Stimulated activated CD8-positive, alpha-beta memory T cell treated with anti-CD3 and anti-CD28 coated beads, Interleukin-4, amount 100 ng/mL, for 48 hours (primary cell): Measurements from ENCODE around the gene TACO1.

Source experiments
- DNase-seq: peaks from one replicate; pipeline ENCODE4 v3.0.0-alpha.2; 2020

The TACO1 gene

GRCh38 chr17:63600569-63601438, at the start of gene TACO1:
Gene TACO1, plus strand, starts transcription at chr17:63600895. Its CDS starts 189 bp downstream, at chr17:63601084.
- DNase-seq: peak; percentile 91

- no peak for DNase-seq
Observed at GRCh38 chr17:63552211-63552610, 48.5 kb upstream of the TACO1 start.

GRCh38 chr17:63555500-63556156, 45.1 kb upstream of the TACO1 start:
- DNase-seq: no peak

DNA sequence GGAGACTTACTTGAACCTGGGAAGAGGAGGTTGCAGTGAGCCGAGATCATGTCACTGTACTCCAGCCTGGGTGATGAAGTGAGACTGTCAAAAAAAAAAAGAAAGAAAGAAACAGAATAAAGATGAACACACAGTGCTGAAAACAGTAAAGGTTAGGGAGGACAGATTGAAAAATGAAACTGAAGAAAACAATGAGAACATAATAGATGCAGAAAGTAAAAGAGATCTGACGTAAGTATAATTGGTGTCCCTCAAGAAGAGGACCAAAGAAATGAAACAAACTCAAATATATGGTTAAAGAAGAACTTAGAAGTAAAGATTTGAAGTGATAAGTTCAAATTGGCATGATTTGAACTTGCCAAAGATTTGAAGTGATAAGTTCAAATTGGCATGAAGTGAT, 43.3 kb upstream of the TACO1 start:
- no peak for DNase-seq

GRCh38 chr17:63558441-63558840, 42.3 kb upstream of the TACO1 start:
- DNase-seq: no peak

DNA sequence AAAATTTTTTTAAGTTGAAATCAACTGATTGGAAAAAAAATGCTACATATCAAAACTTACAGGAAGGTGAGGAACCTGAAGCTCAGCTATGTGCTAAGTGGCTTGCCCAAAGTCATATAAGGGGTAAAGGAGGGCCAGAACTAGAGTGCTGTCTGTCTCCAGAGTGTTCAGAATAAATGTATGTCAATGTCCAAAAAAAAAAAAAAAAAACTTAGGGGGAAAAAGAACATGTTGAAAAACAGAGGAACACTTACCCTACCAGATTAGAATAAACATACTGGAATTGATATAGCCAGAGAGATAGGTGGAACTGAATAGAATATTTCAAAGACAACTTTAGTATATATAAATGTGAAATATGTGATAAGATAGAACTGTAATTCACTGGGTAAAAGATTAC, 38.9 kb upstream of the TACO1 start:
- no peak for DNase-seq

DNA sequence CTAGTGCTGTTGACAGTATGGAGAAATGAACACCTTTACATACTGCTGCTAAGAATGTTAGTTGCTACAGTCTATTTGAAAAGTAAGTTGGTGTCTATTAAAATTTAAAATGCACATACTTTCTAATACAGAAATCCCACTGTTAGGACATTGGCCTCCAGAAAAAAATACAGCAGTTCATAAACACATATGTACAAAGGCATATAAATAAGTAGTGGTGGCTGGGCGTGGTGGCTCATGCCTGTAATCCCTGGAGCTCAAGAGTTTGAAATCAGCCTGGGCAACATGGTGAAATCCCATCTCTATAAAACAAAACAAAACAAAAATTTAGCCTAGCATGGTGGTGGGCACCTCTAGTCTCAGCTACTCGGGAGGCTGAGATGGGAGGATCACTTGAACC, 37.4 kb upstream of the TACO1 start:
- no peak for DNase-seq

DNA sequence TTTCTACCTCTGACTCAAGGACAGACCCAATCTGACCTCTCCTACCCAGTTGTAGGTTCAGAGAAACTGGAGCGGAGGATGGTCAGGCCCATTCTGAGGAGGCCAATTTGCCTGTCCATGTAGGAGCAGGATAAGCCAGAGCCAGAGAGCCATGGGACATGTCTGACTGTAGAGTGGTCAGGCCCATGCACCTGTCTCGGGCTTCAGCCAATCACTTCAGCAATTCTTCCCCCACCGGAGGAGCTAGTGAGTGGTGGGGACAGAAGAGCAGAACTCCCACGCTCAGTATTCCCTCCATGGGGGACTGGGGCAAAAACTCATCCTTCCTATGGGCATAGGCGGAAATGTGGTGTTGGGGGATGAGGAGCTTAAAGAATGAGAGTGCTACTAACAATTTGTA, 36.1 kb upstream of the TACO1 start:
- no peak for DNase-seq

DNA sequence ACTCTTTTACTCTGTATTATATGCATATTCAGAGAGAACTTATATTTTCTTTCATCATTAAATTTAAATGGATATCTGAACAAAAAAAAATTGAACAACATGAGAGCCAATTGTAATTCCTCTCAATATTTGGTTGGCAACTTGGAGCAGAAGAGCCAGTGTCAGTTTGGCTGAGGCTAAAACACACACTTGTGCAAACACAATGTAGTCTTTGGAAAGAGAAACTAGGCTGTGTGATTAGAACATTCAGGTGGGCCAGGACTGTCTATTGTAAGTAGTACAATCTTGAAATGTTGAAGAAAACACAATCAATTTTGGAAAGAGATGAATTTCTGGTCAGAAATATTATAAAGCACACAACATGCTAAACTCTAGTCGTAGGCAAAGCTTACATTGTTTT, 33.5 kb upstream of the TACO1 start:
- no peak for DNase-seq

GRCh38 chr17:63568563-63568962, 32.1 kb upstream of the TACO1 start:
- DNase-seq: no peak

DNA sequence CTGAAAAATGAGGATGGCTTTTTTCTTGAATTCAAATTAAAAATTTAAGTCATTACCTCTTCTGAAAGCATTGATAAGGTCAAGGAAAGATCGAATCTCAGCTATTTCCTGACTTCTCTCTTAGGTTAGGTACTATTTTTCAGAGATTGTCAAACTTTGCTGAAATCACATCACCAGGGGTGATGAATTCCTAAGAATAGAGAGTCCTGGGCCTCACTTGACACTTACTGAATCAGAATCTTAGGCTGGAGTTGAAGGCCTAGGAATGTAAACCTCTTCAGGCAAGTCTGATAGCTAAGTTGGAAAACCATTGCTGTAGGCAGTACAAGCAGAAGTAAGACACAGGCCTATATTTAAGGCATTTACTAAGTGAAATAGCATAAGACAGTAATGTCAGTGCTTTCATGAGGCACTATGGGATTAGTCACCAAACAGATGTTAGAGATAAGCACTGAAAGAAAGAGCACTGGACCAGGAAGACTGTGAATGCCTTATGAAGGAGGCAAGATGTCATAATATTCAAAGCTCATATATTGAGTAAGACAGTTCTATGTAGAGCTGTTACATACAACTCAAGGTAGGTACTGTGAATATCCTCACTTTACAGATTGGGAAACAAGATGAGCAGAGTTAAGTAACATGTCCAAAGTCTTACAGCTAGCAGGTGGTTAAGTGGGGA, 28.9 kb upstream of the TACO1 start:
- no peak for DNase-seq

DNA sequence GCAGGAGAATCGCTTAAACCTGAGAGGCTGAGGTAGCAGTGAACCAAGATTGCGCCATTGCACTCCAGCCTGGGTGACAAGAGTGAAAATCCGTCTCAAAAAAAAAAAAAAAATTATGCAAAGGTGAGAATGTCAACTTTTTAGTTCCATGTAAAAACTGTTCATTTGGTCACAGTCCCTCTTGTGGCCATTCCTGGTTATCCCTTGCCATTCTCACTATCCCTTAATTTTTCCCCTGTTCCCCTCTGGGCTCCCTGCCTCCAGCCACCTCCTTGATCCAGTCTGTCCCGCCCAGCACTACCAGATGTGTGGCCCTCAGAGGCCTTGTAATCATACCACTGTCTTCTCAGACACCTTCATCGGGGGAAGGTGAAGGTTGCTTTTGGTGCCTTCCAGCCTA, 27.1 kb upstream of the TACO1 start:
- DNase-seq: no peak

- no peak for DNase-seq
Observed at GRCh38 chr17:63578027-63578768, 22.5 kb upstream of the TACO1 start.

DNA sequence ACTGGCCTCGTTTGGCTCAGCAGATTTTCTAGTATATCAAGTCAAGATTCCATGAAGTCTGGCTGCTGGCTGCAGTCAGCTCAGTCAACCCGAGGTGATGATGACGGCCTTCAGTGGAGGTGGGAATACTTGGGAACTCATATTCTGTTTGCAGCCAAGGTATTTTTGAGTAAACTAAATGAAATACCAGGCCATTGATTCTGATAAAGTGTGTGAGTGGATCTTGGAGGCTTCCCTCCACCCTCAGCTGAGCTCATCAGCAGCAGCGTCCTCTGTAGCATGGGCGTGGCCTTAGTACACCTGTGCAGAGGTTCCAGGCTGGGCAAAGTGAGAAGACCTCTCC, 22.0 kb upstream of the TACO1 start:
- no peak for DNase-seq

GRCh38 chr17:63579633-63580032, 21.1 kb upstream of the TACO1 start:
- DNase-seq: no peak

- no peak for DNase-seq
Observed at GRCh38 chr17:63587770-63588169, 12.9 kb upstream of the TACO1 start.

- no peak for DNase-seq
Observed at GRCh38 chr17:63588797-63589196, 11.9 kb upstream of the TACO1 start.

- no peak for DNase-seq
Observed at GRCh38 chr17:63589646-63590045, 11.0 kb upstream of the TACO1 start.

DNA sequence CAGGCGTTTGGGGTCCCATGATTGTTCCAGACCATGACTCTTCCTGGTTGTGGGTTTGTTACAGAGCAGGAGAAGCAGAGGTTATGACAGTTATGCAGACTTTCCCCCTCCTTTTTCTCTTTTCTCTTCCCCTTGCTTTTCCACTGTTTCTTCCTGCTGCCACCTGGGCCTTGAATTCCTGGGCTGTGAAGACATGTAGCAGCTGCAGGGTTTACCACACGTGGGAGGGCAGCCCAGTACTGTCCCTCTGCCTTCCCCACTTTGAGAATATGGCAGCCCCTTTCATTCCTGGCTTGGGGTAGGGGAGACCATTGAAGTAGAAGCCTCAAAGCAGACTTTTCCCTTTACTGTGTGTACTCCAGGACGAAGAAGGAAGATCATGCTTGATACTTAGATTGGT, 7.9 kb upstream of the TACO1 start:
- no peak for DNase-seq

- DNase-seq: no peak
Observed at GRCh38 chr17:63595132-63595531, 5.6 kb upstream of the TACO1 start.

GRCh38 chr17:63596856-63597586, 3.7 kb upstream of the TACO1 start:
- DNase-seq: no peak

DNA sequence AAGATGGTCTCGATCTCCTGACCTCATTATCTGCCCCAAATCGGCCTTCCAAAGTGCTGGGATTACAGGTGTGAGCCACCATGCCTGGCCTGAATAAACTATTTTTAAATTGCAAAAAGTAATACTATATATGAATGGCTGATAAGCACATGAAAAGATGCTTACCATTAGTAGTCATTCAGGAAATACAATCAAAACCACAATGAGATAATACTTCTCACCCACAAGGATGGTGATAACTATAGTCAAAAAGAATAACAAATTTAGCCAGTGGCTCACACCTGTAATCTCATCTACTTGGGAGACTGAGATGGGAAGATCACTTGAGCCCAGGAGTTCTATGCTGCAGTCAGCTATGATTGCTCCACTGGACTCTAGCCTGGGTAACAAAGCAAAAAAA, 2.4 kb upstream of the TACO1 start:
- DNase-seq: no peak
